ENCODE data around the gene ATP8A2. TPM values are rescaled to one million over a fixed set of nuclear protein-coding genes. Genes with fewer than 3 reads are reported as not detected.
"Not testable (repeated sequence)": the region's sequence is repeated elsewhere in the genome, so short reads cannot be mapped to it uniquely, and the experiment has no call there.

The ATP8A2 gene
- polyA plus RNA-seq, 1 donor from 2014 or later = 11.9 TPM

DNA sequence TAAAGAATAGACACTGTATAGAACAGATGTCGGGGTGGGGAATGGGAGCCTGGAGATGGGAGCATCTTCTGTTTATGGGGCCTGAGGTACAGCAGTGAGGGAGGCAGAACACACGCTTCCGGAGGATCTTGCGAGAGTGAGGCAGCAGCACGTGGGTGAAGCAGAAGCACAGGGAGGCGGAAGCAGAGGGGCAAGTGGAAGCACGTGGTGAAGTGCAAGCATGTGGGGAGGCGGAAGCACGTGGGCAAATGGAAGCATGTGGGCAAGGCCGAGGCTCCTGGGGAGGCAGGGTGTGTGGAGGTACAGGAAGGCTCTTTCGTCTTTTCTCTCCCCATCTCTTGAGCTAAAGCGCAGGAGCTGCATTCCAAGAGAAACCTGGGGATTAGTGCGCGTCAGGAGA lies 198.4 kb downstream of the ATP8A2 start:
- Histone ChIP-seq H3F3A (ENCODE audit: insufficient read depth, low read length, poor library complexity, severe bottlenecking) (no peaks in the 10 kb centered on the region), H3K4me2 (ENCODE audit: low read length) (no peak overlapping the region), H4K20me1 (ENCODE audit: insufficient read depth) (no peaks in the 10 kb centered on the region), H3K36me3 (ENCODE audit: insufficient read depth, low read length) (peaks cover 7% of the 10 kb centered on the region), H3K9me2 (ENCODE audit: insufficient read depth, low read length) (no peaks in the 10 kb centered on the region), H3K9ac (ENCODE audit: low read length) (no peak overlapping the region), H3K4me3 (ENCODE audit: low read length) (no peak overlapping the region), H3K79me2 (replicated peaks; ENCODE audit: insufficient read depth, low read length) (no peaks in the 10 kb centered on the region), H3K27me3 (ENCODE audit: insufficient read depth, low read depth, low read length) (no peaks in the 10 kb centered on the region), H3K9me3 (ENCODE audit: low read length) (no peaks in the 10 kb centered on the region), H3K27ac (ENCODE audit: low read length) (no peak overlapping the region), H2AFZ (ENCODE audit: low read depth, low read length) (no peak overlapping the region)
- no peak for TF ChIP-seq SMC3 (conservative IDR thresholded peaks at IDR 0.05; ENCODE audit: poor library complexity)
- TF ChIP-seq, protein P1, sequence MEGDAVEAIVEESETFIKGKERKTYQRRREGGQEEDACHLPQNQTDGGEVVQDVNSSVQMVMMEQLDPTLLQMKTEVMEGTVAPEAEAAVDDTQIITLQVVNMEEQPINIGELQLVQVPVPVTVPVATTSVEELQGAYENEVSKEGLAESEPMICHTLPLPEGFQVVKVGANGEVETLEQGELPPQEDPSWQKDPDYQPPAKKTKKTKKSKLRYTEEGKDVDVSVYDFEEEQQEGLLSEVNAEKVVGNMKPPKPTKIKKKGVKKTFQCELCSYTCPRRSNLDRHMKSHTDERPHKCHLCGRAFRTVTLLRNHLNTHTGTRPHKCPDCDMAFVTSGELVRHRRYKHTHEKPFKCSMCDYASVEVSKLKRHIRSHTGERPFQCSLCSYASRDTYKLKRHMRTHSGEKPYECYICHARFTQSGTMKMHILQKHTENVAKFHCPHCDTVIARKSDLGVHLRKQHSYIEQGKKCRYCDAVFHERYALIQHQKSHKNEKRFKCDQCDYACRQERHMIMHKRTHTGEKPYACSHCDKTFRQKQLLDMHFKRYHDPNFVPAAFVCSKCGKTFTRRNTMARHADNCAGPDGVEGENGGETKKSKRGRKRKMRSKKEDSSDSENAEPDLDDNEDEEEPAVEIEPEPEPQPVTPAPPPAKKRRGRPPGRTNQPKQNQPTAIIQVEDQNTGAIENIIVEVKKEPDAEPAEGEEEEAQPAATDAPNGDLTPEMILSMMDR (IDR thresholded peaks at IDR 0.05; ENCODE audit: poor library complexity, severe bottlenecking) = no peak
- TF ChIP-seq MXI1 (conservative IDR thresholded peaks at IDR 0.05; ENCODE audit: poor library complexity, severe bottlenecking) = no peak
- no peak for TF ChIP-seq REST (IDR thresholded peaks at IDR 0.05; ENCODE audit: borderline replicate concordance)
- TF ChIP-seq EZH2 (IDR thresholded peaks at IDR 0.05; ENCODE audit: borderline replicate concordance, insufficient read depth, low read length, poor library complexity, severe bottlenecking) = no peak

DNA sequence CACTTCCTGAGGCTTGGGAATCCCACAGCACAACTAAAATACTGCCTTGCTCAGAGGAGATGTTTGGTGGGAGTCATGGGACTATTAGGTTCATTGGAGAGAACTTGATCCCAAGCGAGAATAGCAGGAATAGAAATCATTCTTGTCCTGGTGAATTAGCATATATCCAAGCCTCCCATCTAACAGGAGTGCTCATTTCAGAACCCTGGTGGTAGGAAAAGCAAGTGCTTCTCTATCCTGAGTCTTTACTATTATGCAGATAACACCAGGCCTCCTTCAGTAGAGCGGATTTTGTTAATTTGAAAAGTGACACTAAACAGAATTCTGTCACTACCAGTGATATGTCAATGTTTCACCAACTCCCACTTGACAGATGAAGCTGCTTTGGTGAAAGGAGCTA lies 199.5 kb downstream of the ATP8A2 start:
- no peak overlapping the region for H2AFZ ChIP-seq (ENCODE audit: low read depth, low read length)
- peaks cover 7% of the 10 kb centered on the region for H3K36me3 ChIP-seq (ENCODE audit: insufficient read depth, low read length)
- H3K27me3 ChIP-seq (ENCODE audit: insufficient read depth, low read depth, low read length) = no peaks in the 10 kb centered on the region
- no peak overlapping the region for H3K4me2 ChIP-seq (ENCODE audit: low read length)
- no peaks in the 10 kb centered on the region for H3K79me2 ChIP-seq (replicated peaks; ENCODE audit: insufficient read depth, low read length)
- H3K9me2 ChIP-seq (ENCODE audit: insufficient read depth, low read length) = no peaks in the 10 kb centered on the region
- H3F3A ChIP-seq (ENCODE audit: insufficient read depth, low read length, poor library complexity, severe bottlenecking) = no peaks in the 10 kb centered on the region
- H3K9ac ChIP-seq (ENCODE audit: low read length) = no peak overlapping the region
- no peak overlapping the region for H3K27ac ChIP-seq (ENCODE audit: low read length)
- no peak for TF ChIP-seq POLR2AphosphoS5 (IDR thresholded peaks at IDR 0.05)
- TF ChIP-seq REST (IDR thresholded peaks at IDR 0.05; ENCODE audit: borderline replicate concordance) = no peak
- no peak for TF ChIP-seq RAD21 (conservative IDR thresholded peaks at IDR 0.05)
- no peak for TF ChIP-seq EP300 (conservative IDR thresholded peaks at IDR 0.05; ENCODE audit: poor library complexity, severe bottlenecking)
- TF ChIP-seq EZH2 (IDR thresholded peaks at IDR 0.05; ENCODE audit: borderline replicate concordance, insufficient read depth, low read length, poor library complexity, severe bottlenecking) = no peak
- no peak for TF ChIP-seq SMC3 (conservative IDR thresholded peaks at IDR 0.05; ENCODE audit: poor library complexity)
- TF ChIP-seq TAF1 (IDR thresholded peaks at IDR 0.05; ENCODE audit: low read depth) = no peak
- TF ChIP-seq, protein P1 (IDR thresholded peaks at IDR 0.05; ENCODE audit: poor library complexity, severe bottlenecking) = no peak
- no peak for TF ChIP-seq MXI1 (conservative IDR thresholded peaks at IDR 0.05; ENCODE audit: poor library complexity, severe bottlenecking)
- H4K20me1 ChIP-seq (ENCODE audit: insufficient read depth) = no peaks in the 10 kb centered on the region
- H3K9me3 ChIP-seq (ENCODE audit: low read length) = no peaks in the 10 kb centered on the region
- no peak overlapping the region for H3K4me3 ChIP-seq (ENCODE audit: low read length)

- not testable (repeated sequence) for H4K20me1 ChIP-seq (ENCODE audit: insufficient read depth); H3K79me2 ChIP-seq (replicated peaks; ENCODE audit: insufficient read depth, low read length); H3K9me3 ChIP-seq (ENCODE audit: low read length); H3K4me3 ChIP-seq (ENCODE audit: low read length); H3K36me3 ChIP-seq (ENCODE audit: insufficient read depth, low read length); H3K4me2 ChIP-seq (ENCODE audit: low read length); H2AFZ ChIP-seq (ENCODE audit: low read depth, low read length); H3K9me2 ChIP-seq (ENCODE audit: insufficient read depth, low read length); H3F3A ChIP-seq (ENCODE audit: insufficient read depth, low read length, poor library complexity, severe bottlenecking); H3K9ac ChIP-seq (ENCODE audit: low read length); H3K27me3 ChIP-seq (ENCODE audit: insufficient read depth, low read depth, low read length); H3K27ac ChIP-seq (ENCODE audit: low read length)
Observed at GRCh38 chr13:25572171-25572570, 200.4 kb downstream of the ATP8A2 start.
